HUES64 (cell line): ENCODE results near the gene XRCC4.

Experiments
- H3K27ac ChIP-seq: 2 replicates; pipeline ENCODE4 v1.7.0; 2013; ENCODE audit warnings: low read depth, low read length, inconsistent platforms
- H3K27me3 ChIP-seq: 2 replicates; pipeline ENCODE4 v1.6.1; 2013; ENCODE audit warnings: mild to moderate bottlenecking, low read length; ENCODE audit not compliant: insufficient read depth
- H3K36me3 ChIP-seq: 2 replicates; pipeline ENCODE4 v1.6.1; 2013; ENCODE audit warnings: mild to moderate bottlenecking, low read length; ENCODE audit not compliant: insufficient read depth
- H3K4me1 ChIP-seq: 2 replicates; pipeline ENCODE4 v1.6.1; 2013; ENCODE audit warnings: mild to moderate bottlenecking, low read length, moderate library complexity; ENCODE audit not compliant: insufficient read depth
- H3K4me3 ChIP-seq: 2 replicates; pipeline ENCODE4 v1.5.1; 2013; ENCODE audit warnings: mild to moderate bottlenecking, low read length, moderate library complexity
- H3K9ac ChIP-seq: 2 replicates; pipeline ENCODE4 v1.6.1; 2013; ENCODE audit warnings: mild to moderate bottlenecking, low read depth, low read length
- H3K9me3 ChIP-seq: 2 replicates; pipeline ENCODE4 v1.6.1; 2013; ENCODE audit warnings: low read depth, low read length; ENCODE audit not compliant: insufficient read depth
- WGBS: fragments of 150-250, 120-280 bp; methylation state at CpG from one replicate; pipeline ENCODE4 v1.1.7; 2013; ENCODE audit warnings: missing lambda C conversion rate; 5-methylcytosine and 5-hydroxymethylcytosine counted together

The XRCC4 gene

GRCh38 chr5:83392766-83393503 lies 315.6 kb downstream of the XRCC4 start:
- Histone ChIP-seq H3K27me3 (no peaks in the 10 kb centered on the region), H3K36me3 (no peaks in the 10 kb centered on the region), H3K4me1 (no peaks in the 10 kb centered on the region), H3K4me3 (no peak overlapping the region), H3K9ac (no peak overlapping the region), H3K9me3 (no peaks in the 10 kb centered on the region), H3K27ac (no peak overlapping the region)
- WGBS = 93% methylated on average over 7 of the region's 9 CpGs

- H3K27ac ChIP-seq = no peak overlapping the region
- no peaks in the 10 kb centered on the region for H3K9me3 ChIP-seq
- no peaks in the 10 kb centered on the region for H3K4me1 ChIP-seq
- WGBS = 100% methylated on average over 1 of the region's 1 CpG
- no peaks in the 10 kb centered on the region for H3K36me3 ChIP-seq
- H3K27me3 ChIP-seq = no peaks in the 10 kb centered on the region
- H3K4me3 ChIP-seq = no peak overlapping the region
- H3K9ac ChIP-seq = no peak overlapping the region
These were observed 316.1 kb downstream of the XRCC4 start for GRCh38 chr5:83393504-83393866.

DNA sequence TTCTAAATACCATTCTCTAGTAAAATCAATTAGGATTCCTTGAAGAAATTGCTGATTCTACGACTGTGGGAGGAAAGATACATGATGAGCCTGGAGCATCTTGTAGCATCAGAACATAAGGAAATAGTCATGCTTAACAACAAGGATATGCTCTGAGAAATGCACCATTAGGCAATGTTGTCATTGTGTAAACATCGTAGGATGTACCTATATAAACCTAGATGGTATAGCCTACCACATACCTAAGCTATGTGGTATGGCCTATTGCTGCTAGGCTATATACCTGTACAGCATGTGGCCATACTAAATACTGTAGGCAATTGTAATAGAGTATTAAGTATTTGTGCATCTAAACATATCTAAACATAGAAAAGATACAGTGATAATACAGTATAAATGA lies 316.8 kb downstream of the XRCC4 start:
- H3K36me3 ChIP-seq = no peaks in the 10 kb centered on the region
- H3K9ac ChIP-seq = no peak overlapping the region
- H3K27ac ChIP-seq = no peak overlapping the region
- H3K9me3 ChIP-seq = no peaks in the 10 kb centered on the region
- no peaks in the 10 kb centered on the region for H3K4me1 ChIP-seq
- H3K4me3 ChIP-seq = no peak overlapping the region
- no peaks in the 10 kb centered on the region for H3K27me3 ChIP-seq
- WGBS = 93% methylated on average over 2 of the region's 2 CpGs

DNA sequence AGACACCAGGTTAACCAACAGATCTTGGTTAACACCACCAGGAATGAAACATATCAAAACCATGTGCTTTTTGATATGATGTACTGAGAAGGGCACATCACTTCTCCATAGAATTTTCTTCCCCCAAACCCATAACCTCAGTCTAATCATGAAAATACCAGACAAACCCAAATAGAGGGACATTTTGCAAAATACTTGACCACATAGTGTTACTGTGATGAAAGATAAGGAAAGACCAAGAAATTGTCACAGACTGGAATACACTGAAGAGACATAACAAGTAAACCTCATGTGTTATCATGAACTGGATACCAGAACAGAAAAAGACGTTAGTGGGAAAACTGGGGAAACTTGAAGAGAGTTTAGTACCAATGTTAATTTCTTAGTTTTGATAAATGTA lies 319.3 kb downstream of the XRCC4 start:
- H3K36me3 ChIP-seq = no peaks in the 10 kb centered on the region
- H3K27ac ChIP-seq = no peak overlapping the region
- H3K4me1 ChIP-seq = peaks cover 11% of the 10 kb centered on the region; the same call in 1 of the 2 replicates
- 94% methylated on average over 1 of the region's 1 CpG for WGBS
- H3K9ac ChIP-seq = no peak overlapping the region
- H3K4me3 ChIP-seq = no peak overlapping the region
- no peaks in the 10 kb centered on the region for H3K9me3 ChIP-seq
- no peaks in the 10 kb centered on the region for H3K27me3 ChIP-seq

GRCh38 chr5:83397658-83398057 lies 320.3 kb downstream of the XRCC4 start:
- no peaks in the 10 kb centered on the region for H3K9me3 ChIP-seq
- H3K27me3 ChIP-seq = no peaks in the 10 kb centered on the region
- H3K36me3 ChIP-seq = no peaks in the 10 kb centered on the region
- peaks cover 19% of the 10 kb centered on the region for H3K4me1 ChIP-seq
- no peak overlapping the region for H3K4me3 ChIP-seq
- WGBS = 97% methylated on average over 1 of the region's 1 CpG
- no peak overlapping the region for H3K27ac ChIP-seq
- H3K9ac ChIP-seq = no peak overlapping the region

- no peaks in the 10 kb centered on the region for H3K36me3 ChIP-seq
- 99% methylated on average over 4 of the region's 4 CpGs for WGBS
These were observed 322.9 kb downstream of the XRCC4 start for GRCh38 chr5:83400241-83400640.

DNA sequence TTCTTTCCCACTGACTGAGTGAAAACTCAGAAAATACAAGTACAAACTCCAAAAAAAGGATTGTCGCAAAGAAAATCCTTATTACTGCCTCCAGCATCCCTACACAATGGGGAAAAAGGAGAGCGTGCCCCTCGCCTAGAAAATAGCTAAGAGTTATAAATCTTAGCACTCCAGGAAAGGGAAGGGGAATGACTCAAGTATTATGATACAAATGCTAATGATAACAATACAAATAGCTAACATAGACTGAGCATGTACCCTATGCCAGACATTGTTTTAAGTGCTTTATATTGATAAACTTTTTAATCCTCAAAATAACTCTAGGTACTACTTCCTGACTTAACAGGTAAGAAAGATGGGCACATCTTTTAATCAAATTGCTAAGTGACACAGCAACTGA lies 323.4 kb downstream of the XRCC4 start:
- peaks cover 19% of the 10 kb centered on the region for H3K4me1 ChIP-seq
- no peaks in the 10 kb centered on the region for H3K36me3 ChIP-seq
- WGBS = 100% methylated on average over 1 of the region's 3 CpGs
- H3K4me3 ChIP-seq = no peak overlapping the region
- no peaks in the 10 kb centered on the region for H3K9me3 ChIP-seq
- no peak overlapping the region for H3K9ac ChIP-seq
- no peak overlapping the region for H3K27ac ChIP-seq
- H3K27me3 ChIP-seq = no peaks in the 10 kb centered on the region

More at GRCh38 chr5:83400241-83400640, 322.9 kb downstream of the XRCC4 start:
- no peak overlapping the region for H3K9ac ChIP-seq
- no peak overlapping the region for H3K4me3 ChIP-seq
- no peaks in the 10 kb centered on the region for H3K9me3 ChIP-seq
- no peaks in the 10 kb centered on the region for H3K27me3 ChIP-seq
- H3K4me1 ChIP-seq = peaks cover 19% of the 10 kb centered on the region
- no peak overlapping the region for H3K27ac ChIP-seq

DNA sequence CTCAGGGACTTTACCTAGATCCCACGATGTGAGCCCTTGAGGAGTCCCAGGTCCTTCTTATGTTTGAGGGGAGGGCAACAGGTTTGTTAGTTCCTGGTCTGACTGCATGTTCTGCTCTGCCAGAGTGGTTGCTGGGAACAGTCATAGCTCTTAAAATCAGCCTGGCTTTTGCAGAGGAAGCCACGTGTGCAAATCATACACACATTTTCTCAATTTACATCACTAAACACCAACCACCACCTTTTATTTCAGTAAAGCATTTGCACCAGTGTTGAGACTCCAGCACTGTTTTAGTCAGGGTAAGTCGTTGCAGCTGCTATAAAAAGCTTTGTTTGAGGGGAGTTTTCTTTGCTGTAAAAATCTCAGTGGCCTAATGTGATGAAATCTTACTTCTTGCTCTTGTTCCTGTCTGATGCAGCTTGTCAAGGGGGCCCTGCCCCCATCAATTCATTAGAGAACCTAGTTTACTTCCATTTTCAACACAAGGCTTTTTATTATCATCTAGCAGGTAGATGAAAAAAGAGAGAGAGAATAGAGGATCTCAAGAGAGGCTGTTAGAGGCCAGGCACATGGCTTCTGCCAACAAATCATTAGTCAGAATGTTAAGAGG lies 323.9 kb downstream of the XRCC4 start:
- WGBS = 48% methylated on average over 3 of the region's 3 CpGs
- H3K27ac ChIP-seq = no peak overlapping the region
- no peaks in the 10 kb centered on the region for H3K36me3 ChIP-seq
- no peaks in the 10 kb centered on the region for H3K9me3 ChIP-seq
- H3K27me3 ChIP-seq = no peaks in the 10 kb centered on the region
- no peak overlapping the region for H3K9ac ChIP-seq
- H3K4me1 ChIP-seq = peaks cover 19% of the 10 kb centered on the region
- no peak overlapping the region for H3K4me3 ChIP-seq

DNA sequence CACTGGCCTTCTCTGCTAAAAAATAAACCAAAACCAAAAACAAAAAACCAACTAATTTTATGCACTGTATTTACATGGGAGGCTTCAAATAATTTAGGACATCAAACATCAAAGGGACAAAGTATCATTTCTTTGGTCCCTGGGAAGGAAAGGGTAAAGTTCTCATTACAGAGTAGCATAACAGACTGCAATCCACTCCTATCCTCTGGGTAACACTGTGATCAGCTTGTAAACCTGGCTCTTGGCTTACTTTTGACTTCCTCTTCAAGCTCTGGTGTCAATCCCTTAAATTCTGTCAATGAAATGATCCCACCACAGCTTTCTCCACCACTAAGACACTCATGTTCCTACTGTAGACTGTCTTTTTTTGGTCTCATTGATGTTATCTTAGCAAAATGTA lies 324.4 kb downstream of the XRCC4 start:
- Histone ChIP-seq H3K4me1 (peaks cover 19% of the 10 kb centered on the region), H3K27ac (no peak overlapping the region), H3K36me3 (no peaks in the 10 kb centered on the region), H3K9ac (no peak overlapping the region), H3K4me3 (no peak overlapping the region), H3K9me3 (no peaks in the 10 kb centered on the region), H3K27me3 (no peaks in the 10 kb centered on the region)
